Left lobe of liver (tissue), 2 donors: ENCODE measurements around the gene COPZ2. TPM values are rescaled to one million over a fixed set of nuclear protein-coding genes. Genes with fewer than 3 reads are reported as not detected.

Experiments
- ATAC-seq: fragments of 200-7000 bp; cut with Tn5 transposase; one replicate; pipeline ENCODE4 v1.9.1; 2020; ENCODE audit warnings: mild to moderate bottlenecking, moderate library complexity
- DNase-seq: peaks from one replicate; pipeline ENCODE4 v3.0.0-alpha.2; 2020; ENCODE audit warnings: low spot score
- total RNA-seq: library from RNA; stranded (reverse); gene quantifications from one replicate; pipeline ENCODE4 v1.2.1, GENCODE V29; 2021
- donor health status: DM: no; HTN: no; CAD: no; lungs with moderate emphysema.
- donor health status: DM: no; HTN: yes; CAD: no.

Gene COPZ2
- total RNA-seq, 1 donor from 2014 or later = 23.1 TPM

DNA sequence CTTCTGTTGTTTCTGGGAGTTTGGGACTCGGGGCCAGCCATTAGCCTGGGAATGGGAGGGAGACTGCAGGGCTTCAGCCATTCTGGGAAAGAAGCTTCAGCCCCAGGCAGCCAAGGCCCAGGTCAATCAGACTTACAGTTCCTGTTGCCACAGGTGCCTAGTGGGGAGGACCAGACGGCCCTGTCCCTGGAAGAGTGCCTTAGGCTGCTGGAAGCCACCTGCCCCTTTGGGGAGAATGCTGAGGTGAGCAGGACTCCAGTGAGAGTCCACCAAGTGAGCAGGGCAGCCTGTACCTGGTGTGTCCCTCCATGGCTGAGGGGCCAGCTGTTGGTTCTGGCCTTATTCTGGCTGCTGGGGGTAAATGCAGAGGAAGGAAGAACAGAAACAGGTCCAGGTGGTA, 19.3 kb upstream of the COPZ2 start:
- ATAC-seq (no peak), DNase-seq (no peak)

DNA sequence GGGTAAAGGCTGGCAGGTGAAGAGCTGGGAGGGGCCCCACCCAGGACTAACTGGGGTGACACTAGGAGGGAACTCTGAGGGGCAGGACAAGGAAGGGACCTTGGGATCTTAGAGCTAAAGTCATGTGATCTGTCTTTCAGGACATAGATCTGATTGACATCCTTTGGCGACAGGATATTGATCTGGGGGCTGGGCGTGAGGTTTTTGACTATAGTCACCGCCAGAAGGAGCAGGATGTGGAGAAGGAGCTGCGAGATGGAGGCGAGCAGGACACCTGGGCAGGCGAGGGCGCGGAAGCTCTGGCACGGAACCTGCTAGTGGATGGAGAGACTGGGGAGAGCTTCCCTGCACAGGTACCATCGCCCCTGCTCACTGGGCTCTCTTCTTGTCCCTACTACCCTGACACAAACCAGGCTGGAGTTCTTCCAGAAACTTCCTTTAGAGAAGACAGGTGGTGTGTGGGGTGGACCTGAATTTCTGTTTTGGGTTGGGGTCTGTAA, 18.7 kb upstream of the COPZ2 start:
- DNase-seq = no peak
- ATAC-seq = no peak

DNA sequence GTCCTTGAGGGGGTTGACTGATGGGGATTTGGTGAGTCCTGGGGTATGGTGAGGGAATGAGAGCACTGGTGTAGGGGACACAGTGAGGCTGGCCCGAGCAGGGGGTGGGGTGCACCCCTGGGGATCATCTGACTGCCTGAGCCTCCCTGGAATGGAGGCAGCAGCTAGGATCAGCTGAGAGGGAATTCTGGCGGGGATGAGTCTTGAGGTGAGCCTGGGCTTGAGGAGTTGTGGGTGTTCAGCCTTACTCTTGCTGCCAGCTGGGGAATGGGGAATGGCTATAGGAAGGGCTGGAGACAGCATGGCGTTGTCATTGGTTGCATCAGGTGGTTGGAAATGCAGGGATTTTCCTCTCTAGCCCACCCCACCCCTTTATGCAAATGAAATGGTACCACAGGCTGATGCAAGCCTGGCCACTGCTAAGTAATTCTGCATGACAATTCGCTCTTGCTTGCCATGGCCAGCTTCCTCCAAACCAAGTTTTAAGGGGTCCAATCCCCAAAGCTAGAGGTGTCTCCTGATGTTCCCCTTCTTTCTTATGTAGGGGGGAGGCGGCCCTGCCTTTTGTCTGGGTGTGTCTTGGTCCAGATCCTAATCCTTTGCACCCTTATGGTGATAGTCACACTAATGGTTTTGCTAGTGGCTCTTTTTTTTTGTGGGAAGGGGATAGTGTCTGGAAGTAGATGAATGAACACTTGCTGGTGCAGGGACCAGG, 18.1 kb upstream of the COPZ2 start:
- DNase-seq (no peak), ATAC-seq (no peak)

DNA sequence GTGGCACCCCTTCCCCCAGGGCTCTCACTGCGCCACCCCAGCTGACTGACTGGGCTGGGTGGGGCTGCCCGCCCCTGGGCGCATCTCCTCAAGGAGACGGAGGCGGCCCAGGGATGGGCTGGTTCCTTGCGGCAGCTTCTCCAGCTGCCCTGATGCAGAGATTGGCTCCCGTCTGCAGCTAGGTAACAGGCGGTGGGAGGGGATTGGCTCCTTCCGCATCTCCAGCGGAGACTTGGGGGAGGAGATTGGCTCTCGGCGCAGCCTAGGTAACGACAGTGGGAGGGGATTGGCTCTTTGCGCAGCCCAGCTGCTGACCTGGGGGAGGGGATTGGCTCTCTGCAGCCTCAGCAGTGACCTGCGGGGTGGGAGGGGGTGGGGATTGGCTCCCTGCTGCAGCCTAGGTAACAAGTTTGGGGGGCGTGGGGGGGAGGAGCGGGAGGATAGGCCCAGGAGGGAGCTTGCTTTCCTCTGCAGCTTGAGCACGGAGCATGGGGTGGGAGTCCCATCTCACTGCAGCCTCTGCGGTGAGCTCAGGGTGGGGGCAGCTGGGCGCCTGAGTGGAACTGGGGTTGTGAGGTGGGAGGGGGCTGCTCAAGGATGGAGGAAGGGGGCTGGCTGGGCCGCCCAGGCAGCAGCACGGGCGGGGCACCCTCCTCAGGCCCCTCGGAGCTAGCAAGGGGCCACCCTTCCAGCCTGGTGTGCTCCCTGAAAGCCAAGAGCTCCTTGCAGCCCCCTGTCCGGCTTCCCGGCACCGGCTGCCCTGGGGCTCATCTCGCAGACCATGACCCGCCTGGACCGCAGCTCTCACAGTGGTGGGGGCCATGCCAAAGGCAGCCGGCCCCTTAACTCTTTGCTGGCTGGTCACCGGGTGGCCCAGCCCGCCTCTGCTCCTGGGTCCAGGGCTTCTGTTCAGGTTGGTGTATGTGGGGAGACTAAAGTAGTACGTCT, 16.9 kb upstream of the COPZ2 start:
- DNase-seq (peak; percentile 88), ATAC-seq (peak; percentile 79)

- ATAC-seq = no peak
- DNase-seq = no peak
Observed at GRCh38 chr17:48053758-48054237, 16.2 kb upstream of the COPZ2 start.

DNA sequence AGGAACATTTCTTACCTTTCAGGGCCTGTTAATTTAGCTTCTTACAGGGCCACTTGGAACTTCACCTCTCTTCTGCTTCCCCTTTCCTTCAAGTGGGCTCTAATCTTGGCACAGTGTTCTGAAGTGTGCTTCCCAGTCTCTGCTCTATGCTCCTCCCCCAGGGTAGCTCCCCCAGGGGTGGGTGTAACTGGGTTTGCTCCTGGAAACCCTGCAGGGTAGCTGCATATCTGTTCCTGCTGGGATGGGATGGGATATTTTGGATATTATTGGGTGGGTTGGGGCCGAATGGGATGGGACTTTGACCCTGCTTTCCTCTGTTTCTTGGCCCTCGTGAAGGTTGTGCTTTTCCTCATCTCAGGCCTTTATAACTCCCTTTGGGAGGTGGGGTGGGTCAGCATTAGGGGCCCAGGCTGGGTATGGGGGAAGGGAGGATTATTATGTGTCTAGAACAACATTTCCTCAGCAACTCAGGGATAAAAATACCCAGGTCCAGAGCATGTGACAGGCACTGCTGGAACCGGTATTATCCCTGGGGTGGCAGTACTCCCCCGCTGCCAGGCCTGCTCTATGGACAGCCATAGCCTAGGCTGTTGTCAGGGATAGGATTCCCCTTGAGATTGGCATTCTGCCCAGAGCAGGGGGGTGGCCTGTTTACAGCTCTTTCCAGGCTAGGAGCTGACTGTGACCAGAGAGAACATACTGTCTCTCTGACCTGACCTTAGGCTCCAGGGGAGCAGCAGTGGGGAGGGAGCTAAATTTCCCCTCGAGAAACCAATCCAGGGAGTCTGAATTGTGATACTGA, 15.6 kb upstream of the COPZ2 start:
- ATAC-seq (peak; percentile 44), DNase-seq (peak; percentile 92)

- peak; percentile 77 for DNase-seq
- ATAC-seq = peak; percentile 15
Observed at GRCh38 chr17:48051706-48052486, 14.3 kb upstream of the COPZ2 start.

DNA sequence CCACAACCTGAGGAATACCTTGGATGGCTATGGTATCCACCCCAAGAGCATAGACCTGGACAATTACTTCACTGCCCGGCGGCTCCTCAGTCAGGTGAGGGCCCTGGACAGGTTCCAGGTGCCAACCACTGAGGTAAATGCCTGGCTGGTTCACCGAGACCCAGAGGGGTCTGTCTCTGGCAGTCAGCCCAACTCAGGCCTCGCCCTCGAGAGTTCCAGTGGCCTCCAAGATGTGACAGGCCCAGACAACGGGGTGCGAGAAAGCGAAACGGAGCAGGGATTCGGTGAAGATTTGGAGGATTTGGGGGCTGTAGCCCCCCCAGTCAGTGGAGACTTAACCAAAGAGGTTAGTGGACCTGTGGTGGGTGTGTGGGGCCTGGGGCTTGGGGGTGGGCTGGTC, 13.7 kb upstream of the COPZ2 start:
- peak; percentile 64 for DNase-seq
- no peak for ATAC-seq

GRCh38 chr17:48048384-48049126, 11.0 kb upstream of the COPZ2 start:
- peak; percentile 78 for ATAC-seq

GRCh38 chr17:48047741-48048383, 10.3 kb upstream of the COPZ2 start, which contains the start of gene NFE2L1:
TSS of gene NFE2L1 (plus strand) at chr17:48048359. CDS start at chr17:48051119, 2,760 bp downstream.
- ATAC-seq (peak; percentile 81), DNase-seq (peak; percentile 100)

More at GRCh38 chr17:48048384-48049126, 11.0 kb upstream of the COPZ2 start:
- peak; percentile 95 for DNase-seq

DNA sequence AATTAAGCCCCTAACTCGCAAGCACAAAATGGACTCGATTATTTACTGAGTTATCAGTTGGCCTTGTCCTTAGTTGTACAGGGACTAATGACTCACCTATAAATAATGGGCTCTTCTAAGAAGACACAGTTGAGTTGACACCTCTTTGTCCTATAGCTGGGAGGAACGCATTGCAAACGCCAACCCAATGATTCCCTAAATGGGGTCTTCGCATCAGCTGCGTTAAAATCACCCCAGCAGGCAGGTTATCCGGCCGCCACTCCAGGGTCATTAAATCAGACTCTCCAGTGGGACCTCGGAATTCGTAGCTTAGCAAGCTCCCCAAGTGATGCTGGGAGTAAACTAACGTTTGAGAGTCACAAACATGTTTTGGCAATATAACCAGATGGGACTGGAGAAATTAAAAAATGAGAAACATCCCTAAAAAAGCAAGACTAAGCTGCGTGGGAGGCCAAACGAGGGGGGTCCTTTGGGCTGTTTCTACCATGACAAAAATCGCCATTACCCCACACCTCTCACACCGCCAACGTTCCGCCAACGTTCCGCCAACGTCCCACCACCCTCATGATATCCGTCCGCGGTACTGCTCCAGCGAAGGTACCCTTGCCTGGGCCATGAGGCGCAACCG, 9.6 kb upstream of the COPZ2 start:
- DNase-seq = no peak
- no peak for ATAC-seq

- ATAC-seq (no peak), DNase-seq (no peak)
Observed at GRCh38 chr17:48046296-48046695, 8.7 kb upstream of the COPZ2 start.

GRCh38 chr17:48045316-48046001, 7.9 kb upstream of the COPZ2 start:
- DNase-seq (no peak), ATAC-seq (no peak)

DNA sequence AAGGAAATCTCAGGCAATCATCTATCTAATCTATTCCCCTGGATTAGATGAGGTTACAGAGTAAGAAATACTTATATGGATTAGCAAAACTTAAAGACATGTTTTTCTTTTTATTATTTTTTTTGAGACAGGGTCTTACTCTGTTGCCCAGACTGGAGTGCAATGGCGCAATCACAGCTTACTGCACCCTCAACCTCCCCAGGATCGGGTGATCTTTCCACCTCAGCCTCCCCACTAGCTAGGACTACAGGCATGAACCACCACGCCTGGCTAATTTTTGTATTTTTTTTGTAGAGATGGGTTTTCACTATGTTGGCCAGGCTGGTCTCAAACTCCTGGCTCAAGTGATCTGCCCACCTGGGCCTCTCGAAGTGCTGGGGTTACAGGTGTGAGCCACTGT, 7.3 kb upstream of the COPZ2 start:
- ATAC-seq = no peak
- DNase-seq = no peak

DNA sequence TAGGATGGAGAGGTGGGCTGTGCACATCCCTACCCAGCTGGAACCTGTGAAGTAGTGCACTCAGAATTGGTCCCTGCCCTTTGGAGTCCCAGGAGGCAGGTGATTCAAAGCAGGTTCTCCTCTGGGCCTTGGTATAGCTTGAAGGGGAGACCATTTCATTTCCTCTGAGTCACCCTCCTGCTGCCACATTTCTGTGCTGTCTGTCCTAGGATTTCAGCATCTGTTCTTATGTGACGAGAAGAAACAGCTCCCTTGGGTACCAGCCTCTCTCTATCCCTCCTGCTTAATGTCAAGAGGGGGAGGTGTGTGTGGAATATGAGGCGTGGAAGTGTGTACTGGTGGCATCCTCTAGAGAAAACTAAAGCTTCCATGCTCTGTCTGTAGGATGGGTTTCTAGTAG, 5.6 kb upstream of the COPZ2 start:
- DNase-seq = no peak
- no peak for ATAC-seq

DNA sequence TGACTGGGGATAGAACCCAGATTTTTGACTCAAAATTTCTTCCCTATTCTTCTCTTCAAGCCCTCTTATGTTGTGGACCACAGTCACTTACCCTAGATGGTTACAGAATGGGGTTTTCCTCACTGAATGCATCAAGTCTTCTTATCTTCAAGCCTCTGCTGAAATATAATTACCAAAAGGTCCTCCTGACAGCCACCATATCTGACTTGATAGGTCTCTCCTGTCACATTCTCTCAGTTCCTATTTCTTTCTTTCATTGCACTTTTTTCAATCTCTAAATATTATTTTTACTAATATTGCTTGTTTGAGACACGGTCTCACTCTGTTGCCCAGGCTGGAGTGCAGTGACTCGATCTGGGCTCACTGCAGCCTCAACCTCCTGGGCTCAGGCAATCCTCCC, 1.1 kb upstream of the COPZ2 start:
- DNase-seq = no peak

GRCh38 chr17:48037838-48038323, 284 bp upstream of the COPZ2 start:
- no peak for DNase-seq

More for the DNA sequence above, 1.1 kb upstream of the COPZ2 start:
- no peak for ATAC-seq

GRCh38 chr17:48036693-48037035, 933 bp downstream of the COPZ2 start:
- ATAC-seq (no peak), DNase-seq (no peak)

More at GRCh38 chr17:48037838-48038323, 284 bp upstream of the COPZ2 start:
- peak; percentile 3 for ATAC-seq
